Measurements from ENCODE around the gene RTEL1.

The RTEL1 gene

GRCh38 chr20:63686492-63687321 is 28.6 kb downstream of the RTEL1 start:
- no peaks in the 10 kb centered on the region; the same call in 1 of the 2 replicates for H3K4me1 ChIP-seq (ENCODE audit: control insufficient read depth, insufficient read depth, low read length)
- H3K4me3 ChIP-seq (ENCODE audit: low read depth, low read length), result no peak overlapping the region
- H3K36me3 ChIP-seq (ENCODE audit: control insufficient read depth, insufficient read depth, low read length), result peaks cover 13% of the 10 kb centered on the region
- H3K27ac ChIP-seq (ENCODE audit: low read depth, low read length), result no peak overlapping the region
- no peaks in the 10 kb centered on the region for H3K9me3 ChIP-seq (ENCODE audit: control insufficient read depth, insufficient read depth, low read depth, low read length)
- peak overlapping the region; percentile 13 for H3K9ac ChIP-seq (ENCODE audit: low read length)
- H3K27me3 ChIP-seq (ENCODE audit: control insufficient read depth, insufficient read depth, low read length), result no peaks in the 10 kb centered on the region

GRCh38 chr20:63687419-63688178 is 29.5 kb downstream of the RTEL1 start:
- peaks cover 10% of the 10 kb centered on the region for H3K36me3 ChIP-seq (ENCODE audit: control insufficient read depth, insufficient read depth, low read length)
- H3K9me3 ChIP-seq (ENCODE audit: control insufficient read depth, insufficient read depth, low read depth, low read length), result no peaks in the 10 kb centered on the region
- H3K4me1 ChIP-seq (ENCODE audit: control insufficient read depth, insufficient read depth, low read length), result no peaks in the 10 kb centered on the region; the same call in 1 of the 2 replicates
- no peak overlapping the region for H3K27ac ChIP-seq (ENCODE audit: low read depth, low read length)
- no peak overlapping the region for H3K4me3 ChIP-seq (ENCODE audit: low read depth, low read length)
- H3K27me3 ChIP-seq (ENCODE audit: control insufficient read depth, insufficient read depth, low read length), result no peaks in the 10 kb centered on the region
- H3K9ac ChIP-seq (ENCODE audit: low read length), result no peak overlapping the region

GRCh38 chr20:63688228-63689045 is 30.3 kb downstream of the RTEL1 start:
- H3K9me3 ChIP-seq (ENCODE audit: control insufficient read depth, insufficient read depth, low read depth, low read length), result no peaks in the 10 kb centered on the region

GRCh38 chr20:63689046-63690002 is 31.2 kb downstream of the RTEL1 start:
- Histone ChIP-seq H3K4me3 (ENCODE audit: low read depth, low read length) (no peak overlapping the region), H3K4me1 (ENCODE audit: control insufficient read depth, insufficient read depth, low read length) (no peaks in the 10 kb centered on the region), H3K9me3 (ENCODE audit: control insufficient read depth, insufficient read depth, low read depth, low read length) (no peaks in the 10 kb centered on the region), H3K27me3 (ENCODE audit: control insufficient read depth, insufficient read depth, low read length) (no peaks in the 10 kb centered on the region), H3K36me3 (ENCODE audit: control insufficient read depth, insufficient read depth, low read length) (peaks cover 8% of the 10 kb centered on the region), H3K9ac (ENCODE audit: low read length) (no peak overlapping the region), H3K27ac (ENCODE audit: low read depth, low read length) (no peak overlapping the region)

More at GRCh38 chr20:63688228-63689045, 30.3 kb downstream of the RTEL1 start:
- no peak overlapping the region for H3K9ac ChIP-seq (ENCODE audit: low read length)
- no peaks in the 10 kb centered on the region for H3K27me3 ChIP-seq (ENCODE audit: control insufficient read depth, insufficient read depth, low read length)
- no peak overlapping the region; the same call in 1 of the 2 replicates for H3K27ac ChIP-seq (ENCODE audit: low read depth, low read length)
- H3K36me3 ChIP-seq (ENCODE audit: control insufficient read depth, insufficient read depth, low read length), result peaks cover 6% of the 10 kb centered on the region
- H3K4me1 ChIP-seq (ENCODE audit: control insufficient read depth, insufficient read depth, low read length), result no peaks in the 10 kb centered on the region
- H3K4me3 ChIP-seq (ENCODE audit: low read depth, low read length), result no peak overlapping the region

DNA sequence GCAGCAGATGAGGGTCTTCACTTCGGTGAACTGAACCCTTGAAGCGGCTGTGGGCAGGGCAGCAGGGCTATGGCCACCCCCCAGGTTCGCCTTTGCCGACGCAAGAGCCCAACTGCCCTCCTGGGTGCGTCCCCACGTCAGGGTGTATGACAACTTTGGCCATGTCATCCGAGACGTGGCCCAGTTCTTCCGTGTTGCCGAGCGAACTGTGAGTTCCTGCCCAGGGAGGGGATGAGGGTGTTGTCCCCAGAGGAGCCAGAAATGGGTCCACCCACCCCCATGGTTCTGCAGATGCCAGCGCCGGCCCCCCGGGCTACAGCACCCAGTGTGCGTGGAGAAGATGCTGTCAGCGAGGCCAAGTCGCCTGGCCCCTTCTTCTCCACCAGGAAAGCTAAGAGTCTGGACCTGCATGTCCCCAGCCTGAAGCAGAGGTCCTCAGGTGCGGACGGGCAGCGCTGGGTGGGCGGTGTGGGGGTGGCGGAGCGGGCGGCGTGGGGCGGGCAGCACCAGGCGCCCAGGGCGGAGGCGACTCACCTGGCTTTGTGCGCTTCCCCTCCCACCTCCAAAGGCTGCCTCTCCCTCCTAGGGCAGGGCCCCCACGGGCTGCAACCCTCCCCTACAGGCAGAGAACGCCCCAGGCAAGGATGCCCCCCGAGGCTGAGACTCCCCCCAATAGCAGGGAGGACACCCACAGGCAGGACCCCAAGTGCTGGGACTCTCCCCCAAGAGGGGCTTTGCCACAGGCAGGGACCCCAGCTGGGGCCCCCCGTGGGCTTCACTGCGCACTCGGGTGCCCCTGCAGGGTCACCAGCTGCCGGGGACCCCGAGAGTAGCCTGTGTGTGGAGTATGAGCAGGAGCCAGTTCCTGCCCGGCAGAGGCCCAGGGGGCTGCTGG is 32.1 kb downstream of the RTEL1 start:
- no peaks in the 10 kb centered on the region for H3K9me3 ChIP-seq (ENCODE audit: control insufficient read depth, insufficient read depth, low read depth, low read length)
- no peak overlapping the region for H3K9ac ChIP-seq (ENCODE audit: low read length)
- H3K4me3 ChIP-seq (ENCODE audit: low read depth, low read length), result no peak overlapping the region
- peaks cover 10% of the 10 kb centered on the region for H3K36me3 ChIP-seq (ENCODE audit: control insufficient read depth, insufficient read depth, low read length)
- no peaks in the 10 kb centered on the region for H3K27me3 ChIP-seq (ENCODE audit: control insufficient read depth, insufficient read depth, low read length)
- no peaks in the 10 kb centered on the region for H3K4me1 ChIP-seq (ENCODE audit: control insufficient read depth, insufficient read depth, low read length)
- H3K27ac ChIP-seq (ENCODE audit: low read depth, low read length), result no peak overlapping the region

- Histone ChIP-seq H3K4me3 (ENCODE audit: low read depth, low read length) (no peak overlapping the region), H3K4me1 (ENCODE audit: control insufficient read depth, insufficient read depth, low read length) (peaks cover 3% of the 10 kb centered on the region), H3K36me3 (ENCODE audit: control insufficient read depth, insufficient read depth, low read length) (peaks cover 10% of the 10 kb centered on the region), H3K9me3 (ENCODE audit: control insufficient read depth, insufficient read depth, low read depth, low read length) (no peaks in the 10 kb centered on the region), H3K27ac (ENCODE audit: low read depth, low read length) (no peak overlapping the region), H3K9ac (ENCODE audit: low read length) (no peak overlapping the region), H3K27me3 (ENCODE audit: control insufficient read depth, insufficient read depth, low read length) (no peaks in the 10 kb centered on the region)
Observed at GRCh38 chr20:63690898-63691710, 33.0 kb downstream of the RTEL1 start.

- H3K4me1 ChIP-seq (ENCODE audit: control insufficient read depth, insufficient read depth, low read length), result peaks cover 8% of the 10 kb centered on the region
- no peak overlapping the region for H3K27ac ChIP-seq (ENCODE audit: low read depth, low read length)
- no peaks in the 10 kb centered on the region for H3K9me3 ChIP-seq (ENCODE audit: control insufficient read depth, insufficient read depth, low read depth, low read length)
- no peaks in the 10 kb centered on the region for H3K27me3 ChIP-seq (ENCODE audit: control insufficient read depth, insufficient read depth, low read length)
- H3K36me3 ChIP-seq (ENCODE audit: control insufficient read depth, insufficient read depth, low read length), result peaks cover 10% of the 10 kb centered on the region
- no peak overlapping the region for H3K9ac ChIP-seq (ENCODE audit: low read length)
- H3K4me3 ChIP-seq (ENCODE audit: low read depth, low read length), result no peak overlapping the region
Observed at GRCh38 chr20:63691711-63692435, 33.8 kb downstream of the RTEL1 start.

- H3K27ac ChIP-seq (ENCODE audit: low read depth, low read length), result no peak overlapping the region
- peaks cover 15% of the 10 kb centered on the region for H3K4me1 ChIP-seq (ENCODE audit: control insufficient read depth, insufficient read depth, low read length)
- no peaks in the 10 kb centered on the region for H3K9me3 ChIP-seq (ENCODE audit: control insufficient read depth, insufficient read depth, low read depth, low read length)
- no peaks in the 10 kb centered on the region for H3K27me3 ChIP-seq (ENCODE audit: control insufficient read depth, insufficient read depth, low read length)
- H3K36me3 ChIP-seq (ENCODE audit: control insufficient read depth, insufficient read depth, low read length), result peaks cover 10% of the 10 kb centered on the region
- H3K4me3 ChIP-seq (ENCODE audit: low read depth, low read length), result no peak overlapping the region
- H3K9ac ChIP-seq (ENCODE audit: low read length), result no peak overlapping the region
Observed at GRCh38 chr20:63692436-63693082, 34.4 kb downstream of the RTEL1 start.
